Gastroesophageal sphincter (tissue), 3 donors: Measurements from ENCODE around the gene OR10J5.

Source experiments
- EP300 ChIP-seq: sonication (generic); formaldehyde crosslinking; IDR thresholded peaks from one replicate; pipeline ENCODE4 v1.6.1; 2017; ENCODE audit warnings: antibody characterized with exemption, mild to moderate bottlenecking
- TF ChIP-seq, protein P1 (sequence below), 4 experiments: fragments of 200-600 bp in 2 of 4; fragments of 450-650 bp in 2 of 4; sonication (generic) in 1 of 4; IDR thresholded peaks; one replicate each; pipeline ENCODE4 v1.5.1; 2017 to 2019; ENCODE audit warnings: antibody characterized with exemption in 4 of 4, mild to moderate bottlenecking in 2 of 4, moderate library complexity in 2 of 4

DNA sequence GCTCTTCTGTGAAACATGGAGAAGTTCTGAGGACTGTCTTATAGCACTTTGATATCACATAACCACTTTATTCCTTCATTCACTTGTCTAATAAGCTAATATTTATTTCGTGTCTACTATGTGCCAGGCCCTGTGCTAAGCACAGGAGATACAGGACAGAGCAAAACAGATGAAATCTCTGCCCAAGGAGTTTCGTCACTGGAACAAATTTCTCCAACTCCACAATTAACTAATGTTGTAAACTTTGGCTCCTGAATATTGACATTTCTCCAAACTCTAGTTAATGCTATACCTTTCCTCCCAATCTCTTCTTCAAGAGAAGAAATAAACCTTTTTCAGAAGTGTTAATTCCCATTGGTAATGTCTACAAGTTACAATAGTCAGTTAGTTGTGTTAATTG is 24.8 kb upstream of the OR10J5 start:
- TF ChIP-seq, protein P1, sequence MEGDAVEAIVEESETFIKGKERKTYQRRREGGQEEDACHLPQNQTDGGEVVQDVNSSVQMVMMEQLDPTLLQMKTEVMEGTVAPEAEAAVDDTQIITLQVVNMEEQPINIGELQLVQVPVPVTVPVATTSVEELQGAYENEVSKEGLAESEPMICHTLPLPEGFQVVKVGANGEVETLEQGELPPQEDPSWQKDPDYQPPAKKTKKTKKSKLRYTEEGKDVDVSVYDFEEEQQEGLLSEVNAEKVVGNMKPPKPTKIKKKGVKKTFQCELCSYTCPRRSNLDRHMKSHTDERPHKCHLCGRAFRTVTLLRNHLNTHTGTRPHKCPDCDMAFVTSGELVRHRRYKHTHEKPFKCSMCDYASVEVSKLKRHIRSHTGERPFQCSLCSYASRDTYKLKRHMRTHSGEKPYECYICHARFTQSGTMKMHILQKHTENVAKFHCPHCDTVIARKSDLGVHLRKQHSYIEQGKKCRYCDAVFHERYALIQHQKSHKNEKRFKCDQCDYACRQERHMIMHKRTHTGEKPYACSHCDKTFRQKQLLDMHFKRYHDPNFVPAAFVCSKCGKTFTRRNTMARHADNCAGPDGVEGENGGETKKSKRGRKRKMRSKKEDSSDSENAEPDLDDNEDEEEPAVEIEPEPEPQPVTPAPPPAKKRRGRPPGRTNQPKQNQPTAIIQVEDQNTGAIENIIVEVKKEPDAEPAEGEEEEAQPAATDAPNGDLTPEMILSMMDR (IDR thresholded peaks at IDR 0.05) = no peak
- TF ChIP-seq EP300 = no peak
